ENCODE results near the gene PNCK.
"Not testable (repeated sequence)": the region's sequence is repeated elsewhere in the genome, so short reads cannot be mapped to it uniquely, and the experiment has no call there.

Gene PNCK

DNA sequence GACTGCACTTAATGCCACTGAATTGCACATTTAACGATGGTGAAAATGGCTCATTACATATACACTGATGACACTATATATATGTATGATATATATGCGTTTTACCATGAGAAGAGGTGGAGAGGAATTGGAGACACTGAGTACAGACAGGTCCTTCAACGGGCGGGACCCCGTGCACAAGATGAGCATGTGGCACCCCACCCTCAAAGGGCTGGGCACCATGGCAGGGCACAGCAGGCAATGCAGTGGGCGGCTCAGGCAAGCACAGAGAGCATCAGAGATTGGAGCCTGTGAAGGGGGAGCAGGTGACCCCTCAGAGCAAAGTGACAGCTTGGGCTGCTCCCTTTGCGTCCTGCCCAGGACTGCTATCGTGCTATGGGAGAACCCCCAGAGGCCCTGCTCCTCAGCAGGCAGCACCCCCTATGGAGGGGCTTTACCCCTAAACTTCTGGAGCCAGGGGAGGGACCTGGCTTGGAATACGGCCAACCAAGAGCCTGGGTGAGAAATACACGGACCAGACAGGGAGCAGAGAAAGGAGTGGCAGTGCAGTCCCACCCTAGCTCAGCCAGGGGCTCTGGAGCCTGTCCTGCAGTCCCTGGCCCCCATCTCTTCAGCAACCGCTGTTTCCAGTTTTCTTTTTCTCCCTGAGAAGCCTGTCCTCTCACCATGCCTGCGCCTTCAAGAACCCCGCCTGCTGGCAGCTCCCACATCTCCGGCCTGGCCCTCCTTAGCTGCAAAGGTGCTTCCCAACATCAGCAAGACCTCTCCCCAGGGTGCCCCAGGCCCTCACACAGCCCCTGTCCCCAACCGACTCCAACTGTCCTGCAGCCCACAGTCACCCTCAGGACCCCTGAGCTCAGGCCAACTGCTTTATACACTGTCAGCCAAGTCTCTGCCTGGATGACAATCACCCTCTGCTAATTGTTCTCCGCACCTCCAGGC is 24.6 kb upstream of the PNCK start:
- no peak for DNase-seq

DNA sequence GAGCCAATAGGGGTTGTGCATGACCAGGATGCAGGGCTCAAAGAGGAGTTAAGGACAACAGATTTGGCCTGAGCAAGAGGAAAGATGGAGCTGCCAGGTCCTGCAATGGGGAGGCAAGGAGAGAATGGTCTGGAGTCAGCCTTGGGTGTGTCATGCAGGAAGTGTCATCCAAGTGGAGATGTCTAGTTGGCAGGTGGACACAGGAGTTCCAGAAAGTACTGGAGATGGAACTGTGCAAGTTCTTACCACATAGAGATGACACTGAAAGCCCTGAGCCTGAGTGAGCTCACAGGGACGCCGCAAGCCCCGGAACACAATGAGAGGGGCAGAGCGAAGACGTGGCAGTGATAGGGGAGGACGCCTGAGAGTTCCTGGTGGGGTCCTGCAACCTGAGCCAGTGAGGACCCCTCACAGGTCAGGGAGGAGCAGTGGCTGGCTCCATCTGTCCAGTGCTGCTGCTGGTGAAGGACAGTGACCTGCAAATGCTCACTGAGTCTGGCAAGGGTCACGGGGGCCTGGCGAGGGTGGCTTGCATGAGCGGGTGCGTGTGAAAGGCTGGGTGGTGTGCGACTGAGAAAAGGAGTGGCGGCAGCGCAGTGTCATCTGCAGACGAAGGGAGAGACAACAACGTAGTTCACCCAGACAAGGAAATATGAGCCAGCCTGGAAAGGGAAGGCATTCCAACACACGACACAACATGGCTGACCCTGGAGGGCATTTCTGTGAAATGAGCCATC is 23.5 kb upstream of the PNCK start:
- not testable (repeated sequence) for DNase-seq

DNA sequence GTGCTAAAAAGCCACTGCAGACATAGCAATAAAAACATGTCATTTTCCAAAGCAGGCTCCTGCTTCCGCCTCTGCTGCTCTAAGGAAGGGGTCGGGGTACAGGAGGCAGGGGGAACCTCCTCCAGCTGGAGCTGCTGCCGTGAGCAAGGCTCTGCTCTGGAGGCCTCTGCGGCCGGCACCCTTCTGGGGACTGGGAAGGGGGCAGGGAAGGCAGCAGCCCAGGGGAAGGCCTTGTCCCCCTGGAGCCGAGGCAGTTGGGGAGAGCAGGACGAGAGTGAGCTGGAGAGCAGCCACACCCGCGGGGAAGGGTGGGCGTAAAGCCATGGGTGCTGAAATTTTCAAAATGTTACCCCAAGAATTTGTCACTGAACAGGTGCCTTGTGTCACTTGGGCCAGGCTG is 22.9 kb upstream of the PNCK start:
- DNase-seq: not testable (repeated sequence)

DNA sequence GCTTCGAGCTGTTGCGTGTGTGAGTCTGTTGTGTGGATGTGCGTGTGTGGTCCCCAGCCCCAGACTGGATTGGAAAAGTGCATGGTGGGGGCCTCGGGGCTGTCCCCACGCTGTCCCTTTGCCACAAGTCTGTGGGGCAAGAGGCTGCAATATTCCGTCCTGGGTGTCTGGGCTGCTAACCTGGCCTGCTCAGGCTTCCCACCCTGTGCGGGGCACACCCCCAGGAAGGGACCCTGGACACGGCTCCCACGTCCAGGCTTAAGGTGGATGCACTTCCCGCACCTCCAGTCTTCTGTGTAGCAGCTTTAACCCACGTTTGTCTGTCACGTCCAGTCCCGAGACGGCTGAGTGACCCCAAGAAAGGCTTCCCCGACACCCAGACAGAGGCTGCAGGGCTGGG is 22.5 kb upstream of the PNCK start:
- DNase-seq: no peak

DNA sequence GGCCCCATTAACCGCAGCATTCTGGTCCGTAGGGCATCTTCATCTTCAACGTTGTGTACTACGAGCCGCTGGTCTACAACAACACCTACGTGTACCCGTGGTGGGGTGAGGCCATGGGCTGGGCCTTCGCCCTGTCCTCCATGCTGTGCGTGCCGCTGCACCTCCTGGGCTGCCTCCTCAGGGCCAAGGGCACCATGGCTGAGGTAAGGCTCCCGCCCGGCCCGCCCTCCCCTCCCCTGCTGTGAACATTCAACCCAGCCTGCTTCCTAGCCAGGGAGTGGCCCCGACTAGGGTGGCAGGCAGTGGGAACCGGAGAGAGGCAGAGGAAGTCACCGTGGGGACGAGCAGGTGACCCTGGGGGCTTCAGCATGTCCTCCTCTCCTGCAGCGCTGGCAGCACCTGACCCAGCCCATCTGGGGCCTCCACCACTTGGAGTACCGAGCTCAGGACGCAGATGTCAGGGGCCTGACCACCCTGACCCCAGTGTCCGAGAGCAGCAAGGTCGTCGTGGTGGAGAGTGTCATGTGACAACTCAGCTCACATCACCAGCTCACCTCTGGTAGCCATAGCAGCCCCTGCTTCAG is 21.2 kb upstream of the PNCK start:
- no peak for DNase-seq

DNA sequence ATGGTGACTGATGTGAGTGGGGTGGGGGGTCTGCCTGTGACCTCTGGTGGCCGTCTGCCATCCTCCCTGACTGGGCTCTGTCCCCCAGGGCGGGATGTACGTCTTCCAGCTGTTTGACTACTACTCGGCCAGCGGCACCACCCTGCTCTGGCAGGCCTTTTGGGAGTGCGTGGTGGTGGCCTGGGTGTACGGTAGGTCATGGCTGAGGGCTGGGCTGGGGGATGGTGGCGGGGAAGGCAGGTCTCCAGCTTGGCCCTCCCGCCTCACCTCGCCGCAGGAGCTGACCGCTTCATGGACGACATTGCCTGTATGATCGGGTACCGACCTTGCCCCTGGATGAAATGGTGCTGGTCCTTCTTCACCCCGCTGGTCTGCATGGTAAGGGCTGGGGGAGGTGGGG is 20.6 kb upstream of the PNCK start:
- not testable (repeated sequence) for DNase-seq

DNA sequence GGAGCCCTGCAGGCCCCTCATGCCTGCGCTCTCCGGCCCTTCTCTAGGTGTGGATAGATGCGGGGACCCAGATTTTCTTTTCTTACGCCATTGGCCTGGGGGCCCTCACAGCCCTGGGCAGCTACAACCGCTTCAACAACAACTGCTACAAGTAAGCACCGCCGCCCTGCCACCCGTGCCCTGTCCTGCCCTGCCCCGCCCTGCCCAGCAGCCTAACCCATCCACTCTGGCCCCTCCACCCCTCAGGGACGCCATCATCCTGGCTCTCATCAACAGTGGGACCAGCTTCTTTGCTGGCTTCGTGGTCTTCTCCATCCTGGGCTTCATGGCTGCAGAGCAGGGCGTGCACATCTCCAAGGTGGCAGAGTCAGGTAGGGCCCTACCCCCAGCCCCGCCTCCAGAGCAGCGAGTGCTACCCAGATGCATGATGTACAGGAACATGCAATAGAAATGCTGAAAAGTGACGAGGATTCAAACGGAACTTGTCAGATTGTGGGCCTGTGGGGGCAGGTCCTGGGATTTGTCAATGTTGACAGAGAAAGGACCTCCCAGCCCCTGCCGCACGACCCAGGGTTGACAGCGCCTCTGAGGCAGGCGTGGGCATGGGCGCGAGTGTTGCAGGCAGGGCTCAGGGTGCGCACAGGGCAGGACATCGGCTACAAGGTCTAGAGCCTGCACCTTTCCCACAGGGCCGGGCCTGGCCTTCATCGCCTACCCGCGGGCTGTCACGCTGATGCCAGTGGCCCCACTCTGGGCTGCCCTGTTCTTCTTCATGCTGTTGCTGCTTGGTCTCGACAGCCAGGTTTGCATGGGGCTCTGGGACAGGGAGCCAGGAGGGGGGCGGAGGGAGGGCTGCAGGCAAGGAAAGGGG is 19.8 kb upstream of the PNCK start:
- no peak for DNase-seq

DNA sequence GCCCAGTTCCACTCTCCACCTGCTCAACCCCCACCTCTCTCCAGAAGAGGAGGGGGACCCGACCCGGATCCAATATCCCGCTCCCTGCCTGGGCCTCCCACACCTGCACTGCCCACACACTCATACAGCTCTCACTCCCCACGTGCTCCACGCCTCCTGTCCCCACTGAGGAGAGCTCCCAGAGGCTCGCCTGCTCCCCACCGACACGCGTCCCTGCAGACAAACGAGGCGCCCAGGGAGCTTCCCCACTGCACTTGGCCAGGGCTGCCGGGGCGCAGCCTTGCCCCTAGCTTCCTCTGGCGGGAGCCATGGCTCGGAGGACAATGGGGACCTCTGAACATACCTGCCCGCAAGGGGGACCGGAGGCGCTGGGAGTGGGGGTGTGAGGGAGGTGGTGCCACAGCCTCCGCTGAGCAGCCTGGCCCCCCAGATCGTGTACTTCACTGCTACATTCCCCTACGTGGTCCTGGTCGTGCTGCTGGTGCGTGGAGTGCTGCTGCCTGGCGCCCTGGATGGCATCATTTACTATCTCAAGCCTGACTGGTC is 19.1 kb upstream of the PNCK start:
- DNase-seq: no peak

DNA sequence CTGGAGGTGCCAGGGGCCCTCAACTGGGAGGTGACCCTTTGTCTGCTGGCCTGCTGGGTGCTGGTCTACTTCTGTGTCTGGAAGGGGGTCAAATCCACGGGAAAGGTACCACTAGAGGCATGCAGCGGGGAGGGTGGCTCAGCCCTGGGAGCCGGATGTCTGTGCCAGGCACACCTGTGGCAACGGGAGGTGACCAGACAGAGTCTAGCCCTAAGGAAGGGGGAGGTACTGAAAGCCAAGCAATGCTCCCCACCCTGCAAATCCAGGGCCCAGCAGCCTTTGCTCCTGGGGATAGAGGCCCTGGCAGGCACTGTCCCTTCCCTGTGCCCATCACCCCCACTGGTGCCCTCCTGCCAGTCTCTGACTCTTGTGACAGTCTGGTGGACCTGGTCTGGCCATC is 18.4 kb upstream of the PNCK start:
- DNase-seq: no peak

DNA sequence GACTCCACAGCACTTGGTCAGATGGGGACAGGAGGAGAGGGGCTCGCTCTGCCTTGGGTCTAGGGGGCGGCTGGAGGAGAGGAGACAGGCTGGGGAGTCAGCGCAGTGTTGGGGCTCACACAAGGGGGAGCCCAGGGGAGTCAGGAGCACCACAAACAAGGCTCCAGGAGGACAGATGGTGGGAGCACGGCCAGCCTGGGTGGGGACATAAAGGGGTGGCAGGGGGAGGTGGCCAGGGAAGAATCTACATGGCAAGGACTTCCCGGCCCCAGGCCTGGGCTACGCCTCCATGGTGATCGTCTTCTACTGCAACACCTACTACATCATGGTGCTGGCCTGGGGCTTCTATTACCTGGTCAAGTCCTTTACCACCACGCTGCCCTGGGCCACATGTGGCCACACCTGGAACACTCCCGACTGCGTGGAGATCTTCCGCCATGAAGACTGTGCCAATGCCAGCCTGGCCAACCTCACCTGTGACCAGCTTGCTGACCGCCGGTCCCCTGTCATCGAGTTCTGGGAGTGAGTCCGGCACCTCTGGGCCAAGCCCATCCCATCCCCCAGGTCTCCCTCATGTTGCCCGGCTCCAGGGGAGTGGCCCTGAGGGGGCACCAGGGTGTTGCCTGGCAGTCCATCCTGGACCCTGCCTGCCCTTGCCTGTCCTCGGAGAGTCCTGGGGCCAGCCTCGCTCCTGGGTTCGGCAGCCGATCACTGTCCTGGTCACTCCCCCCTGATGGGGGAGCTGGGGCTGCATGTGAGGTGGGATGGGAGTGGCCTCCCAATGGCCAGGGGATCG is 17.6 kb upstream of the PNCK start:
- DNase-seq: not testable (repeated sequence)

DNA sequence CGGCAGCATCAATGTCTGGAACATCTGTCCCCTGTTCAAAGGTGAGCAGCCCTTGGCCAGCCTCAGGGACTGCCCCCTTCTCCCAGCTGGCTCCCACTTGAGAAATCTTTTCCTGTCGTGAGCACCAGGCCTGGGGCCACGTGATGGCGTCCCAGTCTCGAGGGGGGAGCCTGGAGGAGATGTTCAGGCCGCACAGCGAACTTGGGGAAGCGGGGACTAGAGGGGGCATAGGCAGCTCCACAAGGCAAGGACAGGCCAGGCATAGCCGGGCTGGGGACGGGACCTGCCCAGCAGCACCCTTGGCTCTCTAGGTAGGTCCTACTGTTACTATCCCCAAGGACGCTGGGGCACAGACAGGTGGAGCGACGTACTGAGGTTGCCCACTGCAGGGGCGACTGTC is 16.9 kb upstream of the PNCK start:
- no peak for DNase-seq

DNA sequence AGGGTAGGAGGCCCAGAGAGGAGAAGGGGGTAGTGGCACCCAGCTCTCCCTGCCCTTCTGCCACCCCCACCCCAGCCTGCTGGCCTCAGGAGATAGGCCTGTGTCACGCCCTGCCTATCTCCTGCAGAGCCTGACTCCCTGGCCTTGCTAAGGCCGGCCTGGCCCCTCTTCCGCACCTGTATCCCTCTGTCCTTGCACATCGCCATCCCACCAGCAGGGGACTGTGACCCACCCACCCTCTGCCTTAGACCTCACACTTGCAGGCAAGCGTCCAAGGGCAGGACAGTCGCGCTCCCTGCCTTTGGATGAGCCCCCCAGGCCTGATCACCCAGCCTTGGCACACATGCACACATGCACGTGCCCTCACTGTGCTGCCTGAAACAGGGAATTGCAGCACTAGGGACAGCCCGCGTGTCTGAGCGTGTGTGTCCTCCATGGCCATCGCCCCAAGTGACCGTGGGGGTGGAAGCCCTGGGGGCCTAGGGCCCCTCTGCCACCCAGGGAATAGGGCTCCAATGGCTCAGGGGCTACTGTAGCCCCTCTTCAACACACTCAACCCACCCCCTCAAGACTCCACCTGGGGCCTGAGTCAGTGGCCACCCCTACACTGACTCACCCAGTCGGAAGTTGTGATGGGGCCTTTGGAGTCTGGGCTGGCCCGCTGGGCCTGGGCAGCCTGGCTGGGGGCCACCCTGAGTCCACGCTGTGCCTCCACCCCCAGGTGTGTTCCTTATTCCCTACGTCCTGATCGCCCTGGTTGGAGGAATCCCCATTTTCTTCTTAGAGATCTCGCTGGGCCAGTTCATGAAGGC is 16.2 kb upstream of the PNCK start:
- no peak for DNase-seq

DNA sequence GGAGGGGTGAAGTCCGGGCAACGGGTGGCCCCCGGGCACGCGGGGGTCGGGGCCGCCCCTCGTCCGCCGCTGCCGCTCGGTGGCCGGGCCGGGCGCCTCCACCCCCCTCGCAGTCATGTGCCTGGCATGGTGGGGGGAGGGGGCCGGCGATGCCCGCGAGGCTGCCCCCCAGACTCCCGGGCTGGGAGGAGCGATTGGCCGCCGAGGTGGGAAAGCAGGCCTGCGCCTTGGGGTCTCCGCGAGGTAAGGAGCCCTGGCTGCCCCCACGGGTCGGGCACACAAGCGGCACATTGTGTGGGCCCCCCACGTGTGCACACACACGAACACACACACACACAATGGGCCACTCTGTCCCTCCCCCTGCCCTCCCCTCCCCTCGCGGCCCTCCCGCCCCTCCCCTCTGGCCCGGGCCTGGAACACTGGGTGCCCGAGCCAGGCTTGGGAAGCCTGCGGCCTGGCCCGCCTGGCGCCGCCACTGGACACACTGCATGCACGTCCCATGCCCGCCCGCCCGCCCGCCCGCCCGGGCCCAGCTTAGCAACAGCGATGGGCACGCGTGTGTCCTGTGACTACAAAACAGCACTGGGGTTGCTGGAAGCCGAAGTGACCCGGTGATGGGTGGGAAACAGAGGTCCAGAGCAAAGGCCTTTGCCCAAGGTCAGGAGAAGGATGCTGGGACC is 15.4 kb upstream of the PNCK start:
- no peak for DNase-seq

DNA sequence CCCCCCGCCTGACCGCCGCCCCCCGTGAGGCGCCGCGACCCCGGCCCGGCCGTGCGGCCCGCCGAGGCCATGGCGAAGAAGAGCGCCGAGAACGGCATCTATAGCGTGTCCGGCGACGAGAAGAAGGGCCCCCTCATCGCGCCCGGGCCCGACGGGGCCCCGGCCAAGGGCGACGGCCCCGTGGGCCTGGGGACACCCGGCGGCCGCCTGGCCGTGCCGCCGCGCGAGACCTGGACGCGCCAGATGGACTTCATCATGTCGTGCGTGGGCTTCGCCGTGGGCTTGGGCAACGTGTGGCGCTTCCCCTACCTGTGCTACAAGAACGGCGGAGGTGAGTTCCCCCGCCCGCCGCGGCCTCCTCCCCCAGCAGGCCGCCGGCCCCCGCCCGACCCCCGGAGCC is 14.9 kb upstream of the PNCK start:
- DNase-seq: no peak

DNA sequence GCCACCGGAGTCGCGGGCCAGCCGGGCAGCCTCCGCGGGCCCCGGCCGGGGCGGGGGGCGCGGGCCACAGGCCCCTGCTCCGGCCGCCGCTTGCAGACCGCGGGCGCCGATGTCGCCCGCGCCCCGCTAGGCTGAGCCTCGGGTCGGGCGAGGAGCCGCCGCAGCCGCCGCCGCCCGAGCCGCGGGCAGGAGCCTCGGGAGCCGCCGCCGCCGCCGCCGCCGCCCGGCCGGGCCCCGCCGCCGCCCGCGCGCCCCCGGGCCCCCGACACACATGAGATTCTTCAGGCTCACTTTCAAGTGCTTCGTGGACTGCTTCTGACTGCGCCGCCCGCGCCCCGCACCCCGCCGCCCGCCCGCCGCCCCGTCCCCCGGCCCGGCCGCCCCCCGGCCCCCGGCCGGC is 14.5 kb upstream of the PNCK start:
- no peak for DNase-seq

DNA sequence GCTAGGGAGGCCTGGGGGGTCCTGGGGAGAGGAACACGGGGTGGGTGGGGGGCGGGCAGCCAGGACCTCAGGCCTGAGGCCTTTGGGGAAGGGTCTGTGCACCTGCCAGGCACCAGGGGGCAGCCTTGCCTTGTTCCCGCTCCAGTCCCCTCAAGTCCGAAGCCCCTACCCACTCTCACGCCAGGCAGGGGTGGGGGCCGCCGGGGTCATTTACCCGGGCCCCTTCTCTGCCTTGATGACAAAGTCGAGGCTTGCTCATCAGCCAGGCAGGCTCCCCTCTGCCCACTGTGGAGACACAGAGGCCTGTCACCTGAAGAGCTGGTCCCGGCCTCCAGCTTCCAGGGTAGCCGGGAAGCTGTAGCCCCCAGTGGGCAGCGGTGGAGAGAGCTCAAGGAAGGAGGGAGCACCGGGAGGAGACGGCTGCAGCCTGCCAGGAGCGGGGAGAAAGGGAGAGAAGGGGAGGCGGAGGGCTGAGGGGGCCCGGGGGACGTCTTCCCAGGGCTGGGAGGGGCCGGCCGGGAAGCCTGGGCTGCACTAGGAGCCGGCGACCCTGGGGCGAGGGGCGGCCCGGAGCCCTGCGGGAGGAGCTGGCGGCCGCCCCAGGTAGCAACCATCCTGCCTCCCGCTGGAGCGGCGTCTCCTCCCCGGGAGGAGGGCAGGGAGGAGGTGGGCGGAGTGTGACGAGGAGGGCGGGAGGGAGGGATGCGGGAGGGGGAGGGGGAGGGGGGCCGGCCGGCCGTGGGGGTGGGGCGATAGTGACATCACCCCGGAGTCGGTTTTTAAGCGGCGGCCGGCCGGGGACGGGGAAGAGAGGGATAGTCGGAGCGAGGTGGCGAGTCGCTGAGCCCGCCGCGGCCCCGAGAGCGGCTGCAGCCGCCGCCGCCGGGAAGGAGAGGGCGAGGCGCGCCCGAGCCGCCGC is 13.8 kb upstream of the PNCK start, which contains the start of gene SLC6A8:
Gene SLC6A8, plus strand, starts transcription at position 806 of the 919 bp plus-strand sequence. CDS start 649 bp downstream, outside the sequence.
- peak in 1 of 2 experiments; percentile 4 for DNase-seq

DNA sequence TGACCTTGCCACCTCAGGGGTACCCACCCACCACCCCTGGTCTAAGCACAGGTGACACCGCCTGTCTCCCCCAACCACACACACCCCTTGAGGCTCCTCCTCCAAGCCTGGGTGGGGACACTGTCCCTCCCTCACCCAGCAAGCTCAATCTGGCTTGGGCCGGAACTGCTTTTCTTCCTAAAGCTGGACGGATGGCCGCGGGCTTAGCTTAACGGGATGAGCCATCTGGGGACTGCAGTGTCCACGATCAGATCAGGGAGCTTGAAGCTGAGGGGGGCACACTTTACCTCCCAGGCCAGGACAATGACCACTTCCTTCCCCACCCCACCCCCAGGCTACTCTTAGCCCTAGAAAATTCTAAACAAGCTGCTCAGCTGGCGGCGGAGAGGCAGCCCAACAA is 13.1 kb upstream of the PNCK start:
- DNase-seq: no peak

Data from cerebellar nuclear complex (tissue), 1 donor.